GM23248 (cell line): Measurements from ENCODE around the gene PREX1. TPM values are rescaled to one million over a fixed set of nuclear protein-coding genes. Genes with fewer than 3 reads are reported as not detected.
A peak's percentile ranks its signal among the peaks of the same experiment; 100 is the strongest.
"Not testable (repeated sequence)": the region's sequence is repeated elsewhere in the genome, so short reads cannot be mapped to it uniquely, and the experiment has no call there.

Experiments used
- DNase-seq: peaks from one replicate; pipeline ENCODE4 v3.0.0-alpha.2; 2015
- H2AFZ ChIP-seq: fragments of 200-600 bp; sonication (generic); 2 replicates; pipeline ENCODE4 v1.6.1; 2016; ENCODE audit warnings: antibody characterized with exemption
- H3F3A ChIP-seq: fragments of 200-600 bp; sonication (generic); 2 replicates; pipeline ENCODE4 v1.6.1; 2016; ENCODE audit warnings: mild to moderate bottlenecking, antibody characterized with exemption, mixed run types; ENCODE audit not compliant: insufficient read depth
- H3K27ac ChIP-seq: fragments of 200-600 bp; sonication (generic); 2 replicates; pipeline ENCODE4 v1.5.1; 2016; ENCODE audit warnings: mild to moderate bottlenecking
- H3K27me3 ChIP-seq: fragments of 200-600 bp; sonication (generic); replicated peaks from 2 replicates; pipeline ENCODE4 v1.6.1; 2016; ENCODE audit warnings: mild to moderate bottlenecking; ENCODE audit not compliant: insufficient read depth
- H3K36me3 ChIP-seq: fragments of 200-600 bp; sonication (generic); 2 replicates; pipeline ENCODE4 v1.6.1; 2016; ENCODE audit warnings: low read depth, mild to moderate bottlenecking
- H3K4me1 ChIP-seq: fragments of 200-600 bp; sonication (generic); 2 replicates; pipeline ENCODE4 v1.6.1; 2016; ENCODE audit warnings: mild to moderate bottlenecking; ENCODE audit not compliant: insufficient read depth
- H3K4me2 ChIP-seq: fragments of 200-600 bp; sonication (generic); one replicate; pipeline ENCODE4 v1.6.1; 2016; ENCODE audit warnings: mild to moderate bottlenecking; ENCODE audit not compliant: unreplicated experiment
- H3K4me3 ChIP-seq: fragments of 200-600 bp; sonication (generic); 2 replicates; pipeline ENCODE4 v1.5.1; 2016; ENCODE audit warnings: mild to moderate bottlenecking
- H3K79me2 ChIP-seq: fragments of 200-600 bp; sonication (generic); 2 replicates; pipeline ENCODE4 v1.6.1; 2016; ENCODE audit warnings: mild to moderate bottlenecking; ENCODE audit not compliant: insufficient read depth
- H3K9ac ChIP-seq: fragments of 200-600 bp; sonication (generic); 2 replicates; pipeline ENCODE4 v1.6.1; 2016; ENCODE audit warnings: mild to moderate bottlenecking
- H3K9me2 ChIP-seq: fragments of 200-600 bp; sonication (generic); 2 replicates; pipeline ENCODE4 v1.6.1; 2016; ENCODE audit warnings: mixed run types, mild to moderate bottlenecking, moderate library complexity; ENCODE audit not compliant: insufficient read depth
- H3K9me3 ChIP-seq: fragments of 200-600 bp; sonication (generic); one replicate; pipeline ENCODE4 v1.6.1; 2017; ENCODE audit warnings: low read depth
- H4K20me1 ChIP-seq: fragments of 200-600 bp; sonication (generic); 2 replicates; pipeline ENCODE4 v1.6.0; 2016; ENCODE audit not compliant: insufficient read depth
- EZH2 ChIP-seq: fragments of 200-600 bp; sonication (generic); IDR thresholded peaks from 2 replicates; pipeline ENCODE4 v1.6.1; 2018; ENCODE audit warnings: antibody characterized with exemption, mild to moderate bottlenecking; ENCODE audit not compliant: insufficient read depth, poor library complexity, severe bottlenecking
- EZH2phosphoT487 ChIP-seq: fragments of 200-600 bp; sonication (generic); IDR thresholded peaks from 2 replicates; pipeline ENCODE4 v1.6.1; 2018; ENCODE audit warnings: antibody characterized with exemption, moderate library complexity, mild to moderate bottlenecking, low read depth; ENCODE audit not compliant: insufficient read depth
- WGBS, 2 experiments: methylation state at CpG; one replicate each; pipeline ENCODE4 v1.1.6; 2015 to 2017; ENCODE audit warnings: low lambda C conversion rate in 2 of 2, low coverage in 1 of 2; ENCODE audit errors: missing lambda C conversion rate in 2 of 2; 5-methylcytosine and 5-hydroxymethylcytosine counted together
- in situ Hi-C: fragments of 300-500 bp; cut with MboI; formaldehyde crosslinking; loops from 2 replicates; pipeline ENCODE4 v1.15.0; 2020
- polyA plus RNA-seq: library from polyadenylated mRNA; unstranded; fragments of >200 nt; fragmentation: Nextera tagmentation; extraction: Ambion mirVana; gene quantifications from 2 replicates; pipeline ENCODE4 v1.2.1, GENCODE V29; 2016
- total RNA-seq: library from RNA; depleted of rRNA; stranded (reverse); fragments of >200 nt; shearing (Covaris generic); gene quantifications from 2 replicates; pipeline ENCODE4 v1.2.3, GENCODE V29; 2014

PREX1 gene
- total and polyA plus RNA-seq, 2 experiments from 2014 or later = 0.13 to 0.65 TPM

DNA sequence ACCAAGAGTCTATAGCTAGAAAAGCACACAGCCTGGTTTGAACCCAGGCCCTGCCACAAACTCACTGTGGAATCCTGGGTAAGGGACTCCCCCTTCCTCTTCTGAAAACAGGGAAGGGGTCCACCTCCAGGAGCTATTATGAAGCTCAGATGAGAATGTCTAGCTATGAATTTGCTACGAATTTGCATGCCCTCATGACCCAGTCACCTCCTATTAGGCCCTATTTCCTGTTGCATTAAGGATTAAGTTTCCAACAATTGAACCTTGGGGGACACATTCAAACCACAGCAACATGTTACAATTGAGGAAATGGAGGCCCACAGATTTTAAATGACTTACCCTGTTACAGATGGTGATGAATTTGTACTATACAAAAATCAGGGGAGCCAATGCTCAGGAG is 46.2 kb downstream of the PREX1 start:
- Histone ChIP-seq H4K20me1 (no peaks in the 10 kb centered on the region), H3K36me3 (no peaks in the 10 kb centered on the region), H3K9me3 (no peaks in the 10 kb centered on the region), H3K27me3 (no peaks in the 10 kb centered on the region), H3K9ac (no peak overlapping the region), H3F3A (no peaks in the 10 kb centered on the region), H3K9me2 (no peaks in the 10 kb centered on the region), H3K79me2 (no peaks in the 10 kb centered on the region), H3K27ac (no peak overlapping the region), H3K4me3 (no peak overlapping the region), H2AFZ (no peak overlapping the region), H3K4me2 (no peak overlapping the region), H3K4me1 (peaks cover 2% of the 10 kb centered on the region; the same call in 1 of the 2 replicates)
- 70 to 91% methylated on average over 1 of the region's 1 CpG for WGBS, 2 experiments
- in situ Hi-C loops = no loop called here
- DNase-seq = no peak
- TF ChIP-seq EZH2phosphoT487 = no peak
- no peak for TF ChIP-seq EZH2

DNA sequence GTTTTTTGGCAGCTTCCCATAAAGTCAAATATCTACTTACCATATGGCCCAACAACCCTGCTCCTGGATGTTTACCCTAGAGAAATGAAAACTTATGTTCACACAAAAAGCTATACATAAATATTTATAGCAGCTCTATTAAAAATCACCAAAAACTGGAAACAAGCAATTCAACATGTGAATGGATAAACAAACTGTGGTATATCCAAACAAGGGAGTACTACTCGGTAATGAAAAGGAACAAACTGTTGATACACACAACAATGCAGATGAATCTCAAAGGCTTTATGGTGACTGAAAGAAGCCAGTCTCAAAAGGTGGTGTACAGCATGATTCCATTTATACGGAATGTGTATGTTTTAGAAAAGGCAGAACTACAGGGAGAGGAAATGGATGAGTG is 48.4 kb downstream of the PREX1 start:
- H4K20me1 ChIP-seq = no peaks in the 10 kb centered on the region
- DNase-seq = no peak
- WGBS, 2 experiments = 96 to 100% methylated on average over 2 of the region's 2 CpGs
- no peak overlapping the region for H3K4me3 ChIP-seq
- TF ChIP-seq EZH2phosphoT487 (no peak), EZH2 (no peak)
- no peaks in the 10 kb centered on the region for H3F3A ChIP-seq
- no peak overlapping the region for H2AFZ ChIP-seq
- no peaks in the 10 kb centered on the region for H3K9me3 ChIP-seq
- no peak overlapping the region for H3K4me2 ChIP-seq
- in situ Hi-C loops = no loop called here
- H3K9me2 ChIP-seq = no peaks in the 10 kb centered on the region
- peaks cover 3% of the 10 kb centered on the region; the same call in 1 of the 2 replicates for H3K4me1 ChIP-seq
- no peak overlapping the region for H3K27ac ChIP-seq
- no peaks in the 10 kb centered on the region for H3K79me2 ChIP-seq
- H3K36me3 ChIP-seq = no peaks in the 10 kb centered on the region
- H3K9ac ChIP-seq = no peak overlapping the region
- no peaks in the 10 kb centered on the region for H3K27me3 ChIP-seq

DNA sequence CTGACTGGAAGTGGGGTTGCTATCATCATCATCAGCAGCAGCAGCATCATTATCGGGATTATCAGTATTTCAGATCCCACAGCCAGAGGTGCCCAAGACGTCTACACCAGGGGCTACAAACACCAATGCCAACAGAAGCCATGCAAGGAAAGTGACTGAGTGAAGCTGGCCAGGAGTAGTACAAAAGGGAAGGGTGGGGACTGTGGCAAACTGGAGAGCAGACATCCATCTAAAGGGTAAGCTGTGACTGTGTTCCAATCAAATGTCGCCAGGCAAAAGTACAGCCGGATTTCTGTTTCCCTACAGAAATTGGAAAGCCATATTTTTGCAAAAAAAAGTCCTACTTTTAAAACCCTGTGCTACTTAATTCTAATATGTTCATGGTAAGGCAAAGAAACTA is 50.0 kb downstream of the PREX1 start:
- Histone ChIP-seq H4K20me1 (no peaks in the 10 kb centered on the region), H3K36me3 (no peaks in the 10 kb centered on the region), H3K4me2 (no peak overlapping the region), H2AFZ (no peak overlapping the region), H3K4me3 (no peak overlapping the region), H3K27ac (no peak overlapping the region), H3K27me3 (no peaks in the 10 kb centered on the region), H3F3A (no peaks in the 10 kb centered on the region), H3K9ac (no peak overlapping the region), H3K79me2 (no peaks in the 10 kb centered on the region), H3K9me2 (no peaks in the 10 kb centered on the region), H3K9me3 (no peaks in the 10 kb centered on the region), H3K4me1 (peaks cover 3% of the 10 kb centered on the region; the same call in 1 of the 2 replicates)
- 92 to 94% methylated on average over 4 of the region's 4 CpGs for WGBS, 2 experiments
- TF ChIP-seq EZH2phosphoT487 (no peak), EZH2 (no peak)
- in situ Hi-C loops = no loop called here
- DNase-seq = no peak

DNA sequence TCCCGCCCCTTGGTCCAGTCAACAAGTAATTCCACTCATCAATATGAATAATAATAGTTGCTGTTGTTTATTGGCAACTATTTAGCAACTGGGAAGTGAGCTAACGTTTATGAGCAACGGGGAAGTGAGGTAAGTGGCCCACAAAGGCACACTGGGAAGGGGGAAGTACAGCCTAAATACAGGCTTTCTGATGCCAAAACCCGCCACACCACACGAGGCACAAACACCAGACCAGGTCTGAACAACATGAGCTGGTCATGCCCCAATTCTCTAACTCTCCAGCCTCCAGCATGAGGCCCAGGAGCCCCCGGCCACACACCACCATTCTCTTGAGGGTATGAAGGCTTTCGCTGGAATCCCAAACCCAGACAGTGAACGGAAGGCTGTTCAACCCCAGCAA is 50.8 kb downstream of the PREX1 start:
- DNase-seq = no peak
- Histone ChIP-seq H4K20me1 (no peaks in the 10 kb centered on the region), H3F3A (no peaks in the 10 kb centered on the region), H3K79me2 (no peaks in the 10 kb centered on the region), H3K27ac (no peak overlapping the region), H3K9ac (no peak overlapping the region), H3K9me2 (no peaks in the 10 kb centered on the region), H3K9me3 (no peaks in the 10 kb centered on the region), H2AFZ (no peak overlapping the region), H3K4me3 (no peak overlapping the region), H3K27me3 (no peaks in the 10 kb centered on the region), H3K4me1 (peaks cover 3% of the 10 kb centered on the region; the same call in 1 of the 2 replicates), H3K36me3 (no peaks in the 10 kb centered on the region), H3K4me2 (no peak overlapping the region)
- WGBS, 2 experiments = 87 to 89% methylated on average over 8 of the region's 8 CpGs
- in situ Hi-C loops = no loop called here
- no peak for TF ChIP-seq EZH2
- TF ChIP-seq EZH2phosphoT487 = no peak

DNA sequence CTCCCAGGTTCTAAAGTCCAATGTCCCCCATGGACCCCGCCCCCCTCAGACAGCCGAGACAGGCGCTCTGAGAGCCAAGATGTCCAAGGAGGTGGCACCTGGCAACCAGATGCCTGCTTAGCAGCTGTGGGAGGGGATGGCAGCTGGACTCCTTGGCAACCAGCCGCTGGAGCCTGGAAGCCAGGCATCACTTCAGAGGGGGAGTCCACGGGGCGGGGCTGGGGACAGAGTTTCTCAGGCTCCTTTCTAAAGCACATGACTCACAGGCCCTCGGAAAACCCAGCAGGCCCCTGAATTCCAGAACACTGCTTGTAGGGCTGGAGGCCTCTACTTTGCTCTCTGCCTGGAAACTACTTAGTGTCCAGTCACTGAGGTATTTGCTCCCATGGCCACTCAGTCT is 51.5 kb downstream of the PREX1 start:
- TF ChIP-seq EZH2 = no peak
- TF ChIP-seq EZH2phosphoT487 = no peak
- H3K4me1 ChIP-seq = peaks cover 9% of the 10 kb centered on the region
- no peaks in the 10 kb centered on the region for H3K27me3 ChIP-seq
- no peak overlapping the region for H3K27ac ChIP-seq
- H3K9me3 ChIP-seq = no peaks in the 10 kb centered on the region
- no peaks in the 10 kb centered on the region for H3F3A ChIP-seq
- in situ Hi-C loops = no loop called here
- WGBS, 2 experiments = 26 to 44% methylated on average over 6 to 7 of the region's 7 CpGs
- H3K9me2 ChIP-seq = no peaks in the 10 kb centered on the region
- H3K4me3 ChIP-seq = no peak overlapping the region
- no peaks in the 10 kb centered on the region for H4K20me1 ChIP-seq
- DNase-seq = peak; percentile 90
- no peaks in the 10 kb centered on the region for H3K36me3 ChIP-seq
- no peak overlapping the region for H2AFZ ChIP-seq
- H3K4me2 ChIP-seq = no peak overlapping the region
- H3K79me2 ChIP-seq = no peaks in the 10 kb centered on the region
- H3K9ac ChIP-seq = no peak overlapping the region

DNA sequence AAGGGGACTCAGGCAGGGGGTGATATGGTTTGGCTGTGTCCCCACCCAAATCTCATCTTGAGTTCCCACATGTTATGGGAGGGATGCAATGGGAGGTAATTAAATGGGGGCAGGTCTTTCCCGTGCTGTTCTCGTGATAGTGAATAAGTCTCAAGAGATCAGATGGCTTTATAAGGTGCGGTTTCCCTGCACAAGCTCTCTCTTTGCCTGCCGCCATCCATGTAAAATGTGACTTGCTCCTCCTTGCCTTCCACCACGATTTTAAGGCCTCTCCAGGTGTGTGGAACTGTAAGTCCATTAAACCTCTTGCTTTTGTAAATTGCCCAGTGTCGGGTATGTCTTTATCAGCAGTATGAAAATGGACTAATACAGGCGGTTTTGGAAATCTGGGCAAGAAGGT is 52.3 kb downstream of the PREX1 start:
- 88 to 90% methylated on average over 7 of the region's 7 CpGs for WGBS, 2 experiments
- H3K4me2 ChIP-seq, H3K27me3 ChIP-seq, H3K27ac ChIP-seq, H4K20me1 ChIP-seq, DNase-seq, H3F3A ChIP-seq, H3K9me2 ChIP-seq, H3K79me2 ChIP-seq, H2AFZ ChIP-seq, H3K4me3 ChIP-seq, H3K36me3 ChIP-seq, H3K9me3 ChIP-seq, in situ Hi-C loops, H3K9ac ChIP-seq, H3K4me1 ChIP-seq: not testable (repeated sequence)
